Liver (tissue), 9 donors: Measurements from ENCODE around the gene PRDM10. TPM values are rescaled to one million over a fixed set of nuclear protein-coding genes. Genes with fewer than 3 reads are reported as not detected.

ENCODE experiments used
- DNase-seq: peaks from one replicate; pipeline ENCODE4 v3.0.0-alpha.2; 2017; ENCODE audit warnings: low spot score
- H3K27ac ChIP-seq, 2 donors: one replicate each; pipeline ENCODE4 v1.7.0; 2013; ENCODE audit warnings: inconsistent platforms in 2 of 2, low read length in 2 of 2, control low read depth in 1 of 2, low read depth in 1 of 2, mild to moderate bottlenecking in 1 of 2
- H3K27me3 ChIP-seq, 4 donors: one replicate each; pipeline versions ENCODE4 v1.6.1 to v1.7.0; 2013; ENCODE audit warnings: low read length in 3 of 4, inconsistent platforms in 1 of 4, mild to moderate bottlenecking in 1 of 4, moderate library complexity in 1 of 4; ENCODE audit not compliant: control insufficient read depth in 4 of 4, insufficient read depth in 4 of 4
- H3K36me3 ChIP-seq, 4 donors: one replicate each; pipeline versions ENCODE4 v1.6.1 to v1.7.0; 2013; ENCODE audit warnings: low read length in 3 of 4, mild to moderate bottlenecking in 3 of 4, low read depth in 1 of 4, moderate library complexity in 1 of 4; ENCODE audit not compliant: control insufficient read depth in 4 of 4, insufficient read depth in 3 of 4
- H3K4me1 ChIP-seq, 4 donors: one replicate each; pipeline versions ENCODE4 v1.6.1 to v1.7.0; 2013; ENCODE audit warnings: low read length in 3 of 4, mild to moderate bottlenecking in 3 of 4, moderate library complexity in 1 of 4; ENCODE audit not compliant: control insufficient read depth in 4 of 4, insufficient read depth in 4 of 4
- H3K4me3 ChIP-seq, 3 donors: one replicate each; pipeline versions ENCODE4 v1.6.1 to v1.7.0; 2013; ENCODE audit warnings: low read length in 3 of 3, control low read depth in 1 of 3, low read depth in 1 of 3, mild to moderate bottlenecking in 1 of 3
- H3K9ac ChIP-seq, 2 donors: one replicate each; pipeline ENCODE4 v1.7.0; 2013; ENCODE audit warnings: low read length in 2 of 2, mild to moderate bottlenecking in 2 of 2, moderate library complexity in 2 of 2, control low read depth in 1 of 2, low read depth in 1 of 2
- H3K9me3 ChIP-seq, 4 donors: one replicate each; pipeline versions ENCODE4 v1.6.1 to v1.7.0; 2013; ENCODE audit warnings: low read length in 3 of 4; ENCODE audit not compliant: control insufficient read depth in 4 of 4
- ATF3 ChIP-seq: IDR thresholded peaks from 2 replicates; pipeline ENCODE4 v1.6.1; 2016; ENCODE audit warnings: antibody characterized with exemption
- CTCF ChIP-seq: fragments of 150-350 bp; IDR thresholded peaks from 2 replicates; pipeline ENCODE4 v1.5.1; 2017; ENCODE audit warnings: improper control_type of control experiment, low read depth, low read length; ENCODE audit not compliant: missing input control
- FOXA2 ChIP-seq: IDR thresholded peaks from 2 replicates; pipeline ENCODE4 v1.6.1; 2016; ENCODE audit warnings: antibody characterized with exemption
- HNF4G ChIP-seq: IDR thresholded peaks from 2 replicates; pipeline ENCODE4 v1.6.1; 2016; ENCODE audit warnings: antibody characterized with exemption
- JUND ChIP-seq, 2 donors: IDR thresholded peaks; 2 replicates each; pipeline ENCODE4 v1.6.1; 2016; ENCODE audit warnings: antibody characterized with exemption in 2 of 2
- MAX ChIP-seq: IDR thresholded peaks from 2 replicates; pipeline ENCODE4 v1.6.1; 2016; ENCODE audit warnings: antibody characterized with exemption
- NR2F2 ChIP-seq: IDR thresholded peaks from 2 replicates; pipeline ENCODE4 v1.6.1; 2016; ENCODE audit warnings: antibody characterized with exemption
- RAD21 ChIP-seq, 2 donors: IDR thresholded peaks; 2 replicates each; pipeline ENCODE4 v1.6.1; 2016; ENCODE audit warnings: antibody characterized with exemption in 2 of 2, mild to moderate bottlenecking in 2 of 2
- REST ChIP-seq: IDR thresholded peaks from 2 replicates; pipeline ENCODE4 v1.6.1; 2016; ENCODE audit warnings: antibody characterized with exemption, mild to moderate bottlenecking
- RXRA ChIP-seq, 2 donors: IDR thresholded peaks; 2 replicates each; pipeline ENCODE4 v1.6.1; 2017 to 2018; ENCODE audit warnings: antibody characterized with exemption in 2 of 2, mild to moderate bottlenecking in 1 of 2
- SP1 ChIP-seq: IDR thresholded peaks from 2 replicates; pipeline ENCODE4 v1.6.1; 2018; ENCODE audit warnings: antibody characterized with exemption, mild to moderate bottlenecking
- YY1 ChIP-seq: IDR thresholded peaks from 2 replicates; pipeline ENCODE4 v1.6.1; 2016; ENCODE audit warnings: antibody characterized with exemption, mild to moderate bottlenecking
- ZBTB33 ChIP-seq: IDR thresholded peaks from 2 replicates; pipeline ENCODE4 v1.6.1; 2016; ENCODE audit warnings: antibody characterized with exemption
- WGBS: extraction: QIAGEN DNeasy Blood & Tissue Kit; methylation state at CpG from one replicate; pipeline ENCODE4 v1.1.7; 2013; 5-methylcytosine and 5-hydroxymethylcytosine counted together
- polyA plus RNA-seq, 2 donors: library from polyadenylated mRNA; stranded (reverse) in 1 of 2; unstranded in 1 of 2; fragments of 200-250 nt in 1 of 2; fragments of >200 nt in 1 of 2; fragmentation: Nextera tagmentation in 1 of 2; extraction: Ambion mirVana in 1 of 2; gene quantifications; one replicate each; pipeline versions ENCODE4 v1.2.1 to v1.2.3, GENCODE V29; 2013 to 2015
- total RNA-seq, 2 donors: library from RNA; depleted of rRNA; stranded (reverse); fragments of >200 nt; gene quantifications; one replicate each; pipeline ENCODE4 v1.2.3, GENCODE V29; 2014
- donor health status: healthy.
- donor health status: healthy.
- donor health status: healthy.
- donor health status: healthy.
- donor health status: healthy.

Gene PRDM10
- total and polyA plus RNA-seq, 4 donors = 1.4 to 7.2 (median 3.9) TPM

GRCh38 chr11:130032931-130033330 lies 30.3 kb upstream of the PRDM10 start (continued):
- TF ChIP-seq REST = no peak

- no peaks in the 10 kb centered on the region for H3K27me3 ChIP-seq
- no peak for TF ChIP-seq MAX
- TF ChIP-seq RAD21 (IDR thresholded peaks at IDR 0.05) = no peak
- TF ChIP-seq CTCF = no peak
- no peak for TF ChIP-seq REST
- no peak for TF ChIP-seq RXRA (IDR thresholded peaks at IDR 0.05)
- no peak for TF ChIP-seq JUND (IDR thresholded peaks at IDR 0.05)
- TF ChIP-seq SP1 = no peak
- no peak for TF ChIP-seq YY1
- no peak for TF ChIP-seq NR2F2
- no peak overlapping the region for H3K9ac ChIP-seq
- H3K27ac ChIP-seq = no peak overlapping the region
- no peaks in the 10 kb centered on the region for H3K4me1 ChIP-seq
- no peaks in the 10 kb centered on the region for H3K36me3 ChIP-seq
- H3K4me3 ChIP-seq = no peak overlapping the region
- whole genome bisulfite sequencing = 96% methylated on average over 2 of the region's 2 CpGs
- H3K9me3 ChIP-seq = no peaks in the 10 kb centered on the region
- no peak for DNase-seq
Observed at GRCh38 chr11:130031945-130032344, 29.3 kb upstream of the PRDM10 start.

GRCh38 chr11:130031056-130031455 lies 28.4 kb upstream of the PRDM10 start:
- Histone ChIP-seq H3K36me3 (no peaks in the 10 kb centered on the region), H3K4me3 (no peak overlapping the region), H3K27me3 (no peaks in the 10 kb centered on the region), H3K9ac (no peak overlapping the region), H3K9me3 (no peaks in the 10 kb centered on the region), H3K27ac (no peak overlapping the region), H3K4me1 (no peaks in the 10 kb centered on the region)
- TF ChIP-seq CTCF = no peak
- TF ChIP-seq JUND (IDR thresholded peaks at IDR 0.05) = no peak
- TF ChIP-seq YY1 = no peak
- no peak for TF ChIP-seq ATF3
- no peak for TF ChIP-seq RAD21 (IDR thresholded peaks at IDR 0.05)
- no peak for TF ChIP-seq ZBTB33
- no peak for TF ChIP-seq RXRA (IDR thresholded peaks at IDR 0.05)
- TF ChIP-seq NR2F2 = no peak
- no peak for TF ChIP-seq FOXA2
- no peak for TF ChIP-seq MAX
- no peak for TF ChIP-seq HNF4G
- no peak for DNase-seq
- 88% methylated on average over 1 of the region's 1 CpG for whole genome bisulfite sequencing
